Measurements from ENCODE around the gene C10orf95.

C10orf95 gene

DNA sequence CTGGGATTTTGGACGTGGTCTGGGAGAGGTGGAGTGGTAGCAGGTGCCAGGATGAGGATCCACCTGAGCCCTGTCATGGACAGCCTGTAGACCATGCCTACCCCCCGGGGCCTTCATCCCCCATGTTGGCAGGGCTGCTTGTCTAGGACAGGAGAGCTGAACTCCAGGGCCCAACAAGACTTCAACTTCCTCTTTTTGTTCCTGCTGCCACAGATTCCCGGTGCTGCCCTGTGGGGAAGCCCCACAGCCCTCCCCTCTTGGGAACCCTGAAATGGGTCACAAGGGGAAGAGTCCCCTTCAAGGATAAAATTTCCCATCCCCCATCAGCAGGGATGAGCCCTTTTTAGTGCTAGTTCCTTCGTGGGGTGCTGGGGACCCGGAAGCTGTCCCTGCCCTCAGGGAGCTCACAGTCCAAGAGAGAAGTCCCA is 17.7 kb downstream of the C10orf95 start:
- no peak for ATAC-seq

DNA sequence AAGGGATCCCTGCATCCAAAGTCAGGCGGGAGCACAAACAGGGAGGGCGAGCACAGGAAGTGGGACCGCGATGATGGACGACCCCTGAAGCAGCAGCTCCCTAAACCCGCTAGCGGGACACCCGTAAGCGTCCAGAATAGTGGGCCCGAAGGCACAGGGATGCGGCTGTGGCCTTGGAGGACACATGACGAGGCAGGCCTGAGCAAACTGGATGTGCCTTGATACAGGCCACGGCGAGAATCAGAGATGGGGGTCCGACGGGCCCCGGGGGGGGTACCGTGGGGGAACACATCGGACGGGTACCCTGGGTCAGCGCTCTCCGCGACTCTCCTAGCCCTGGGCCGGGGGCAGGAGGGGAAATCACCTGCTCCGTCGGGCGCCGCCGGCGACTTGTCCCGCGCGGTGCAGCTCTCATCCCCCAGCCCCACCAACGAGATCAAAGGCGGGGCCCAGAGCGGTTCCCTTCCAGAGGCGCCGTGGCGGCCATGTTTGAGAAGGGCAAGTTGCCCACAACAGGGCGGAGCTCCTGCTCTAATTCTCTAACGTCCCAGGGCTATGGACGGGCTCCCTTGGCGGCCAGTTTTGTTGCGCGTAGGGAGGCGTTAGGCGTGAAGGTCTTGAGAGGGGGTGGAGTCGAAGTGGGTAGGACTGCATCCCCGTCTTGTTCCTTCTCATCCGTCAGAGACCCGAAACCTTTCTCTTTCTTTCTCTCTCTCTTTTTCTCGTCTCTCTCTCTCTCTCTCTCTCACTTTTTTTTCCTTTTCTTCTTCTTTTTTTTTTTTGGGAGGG is 19.0 kb downstream of the C10orf95 start, which contains the start of gene CUEDC2:
Gene CUEDC2, minus strand, starts transcription at position 413 of the 789 bp plus-strand sequence. CDS start 7,386 bp downstream, outside the sequence.
- peak; percentile 95 to 97 for ATAC-seq

DNA sequence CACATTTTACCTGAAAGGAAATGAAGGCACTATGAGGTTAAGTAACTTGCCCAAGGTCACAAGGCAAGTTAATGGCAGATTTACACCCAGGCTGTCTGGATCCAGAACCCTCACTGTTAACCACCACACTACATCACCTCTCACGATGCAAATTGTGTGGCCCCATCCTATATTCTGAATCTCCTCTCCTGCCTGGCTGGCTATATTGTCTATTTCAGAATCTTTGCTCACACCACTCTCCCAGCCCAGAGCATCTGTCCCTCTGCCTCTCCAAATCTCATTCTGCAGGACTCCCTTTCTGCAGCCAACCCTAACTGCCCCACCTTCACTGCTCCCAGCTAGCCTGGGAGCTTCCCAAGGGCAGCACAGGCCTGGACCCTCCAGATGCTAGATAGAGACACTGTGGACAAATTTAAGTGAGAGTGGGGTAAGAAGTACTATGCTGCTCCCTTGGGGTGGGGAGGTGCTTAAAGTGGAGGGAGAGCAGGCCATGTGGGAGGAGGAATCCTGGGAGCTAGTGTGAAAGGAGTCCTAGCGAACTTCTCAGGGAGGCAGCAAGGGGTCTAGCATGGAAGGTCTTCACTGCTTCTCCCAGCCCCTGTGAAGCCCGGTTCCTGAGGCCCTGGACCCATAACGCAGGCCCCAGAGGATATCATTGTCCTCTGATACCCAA is 19.8 kb downstream of the C10orf95 start:
- no peak for ATAC-seq

DNA sequence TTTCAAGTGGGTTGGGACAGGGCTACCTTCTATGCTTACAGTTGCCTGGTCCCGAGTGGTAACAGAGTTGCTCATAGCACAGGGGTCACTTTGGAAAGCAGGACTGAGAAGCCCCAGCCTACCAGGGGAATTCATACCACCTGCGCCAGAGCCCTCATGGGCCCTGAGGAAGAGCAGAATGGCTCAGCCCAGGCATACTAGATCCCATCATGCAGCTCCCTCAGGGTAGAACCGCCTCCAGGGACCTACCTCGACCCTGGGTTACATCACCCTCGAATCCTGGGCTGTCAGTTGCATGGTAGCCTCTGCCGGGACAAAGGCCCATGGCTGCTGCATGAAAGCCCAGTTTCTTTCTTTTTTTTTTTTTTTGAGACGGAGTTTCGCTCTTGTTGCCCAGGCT is 21.9 kb downstream of the C10orf95 start:
- ATAC-seq: no peak

DNA sequence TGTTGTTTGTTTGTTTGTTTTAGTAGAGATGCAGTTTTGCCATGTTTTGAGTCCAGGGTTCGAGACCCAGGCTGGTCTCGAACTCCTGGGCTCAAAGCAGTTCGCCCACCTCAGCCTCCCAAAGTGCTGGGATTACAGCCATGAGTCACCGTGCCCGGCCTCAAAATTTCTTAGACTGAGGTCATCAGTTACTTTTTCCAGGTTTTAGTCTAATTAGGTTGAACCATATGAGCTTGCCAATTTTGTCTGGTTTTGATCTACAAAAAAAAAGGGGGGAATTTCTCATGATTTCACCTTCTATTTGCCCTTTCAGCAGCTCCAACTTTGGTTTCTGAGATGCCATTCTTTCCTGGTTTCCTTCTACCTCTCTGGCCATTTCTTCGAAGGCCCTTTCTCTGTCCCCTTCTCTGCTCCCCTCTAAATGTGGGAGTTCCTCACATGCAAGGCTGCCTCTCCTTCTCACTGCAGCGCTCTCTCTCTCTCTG is 24.5 kb downstream of the C10orf95 start:
- ATAC-seq: no peak

DNA sequence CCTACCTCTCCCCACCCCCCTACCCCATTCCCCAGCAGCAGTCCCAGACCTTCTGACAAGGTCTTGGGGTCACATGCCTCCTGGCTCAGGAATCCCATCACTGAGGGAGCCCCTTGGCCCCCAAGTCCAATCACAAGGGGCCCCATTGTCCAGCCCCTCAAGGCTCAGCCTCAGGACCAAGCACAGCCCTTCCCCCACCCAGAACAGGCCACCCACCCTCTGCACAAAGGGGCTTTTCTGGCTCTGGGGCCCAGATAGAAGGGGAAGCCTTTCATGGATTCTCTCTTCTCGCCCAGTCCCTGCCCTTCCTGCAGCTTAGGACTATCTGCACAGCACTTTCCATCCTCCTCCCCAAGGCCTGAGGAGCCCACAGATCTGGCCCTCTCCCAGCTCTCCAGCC is 25.9 kb downstream of the C10orf95 start:
- no peak for ATAC-seq

DNA sequence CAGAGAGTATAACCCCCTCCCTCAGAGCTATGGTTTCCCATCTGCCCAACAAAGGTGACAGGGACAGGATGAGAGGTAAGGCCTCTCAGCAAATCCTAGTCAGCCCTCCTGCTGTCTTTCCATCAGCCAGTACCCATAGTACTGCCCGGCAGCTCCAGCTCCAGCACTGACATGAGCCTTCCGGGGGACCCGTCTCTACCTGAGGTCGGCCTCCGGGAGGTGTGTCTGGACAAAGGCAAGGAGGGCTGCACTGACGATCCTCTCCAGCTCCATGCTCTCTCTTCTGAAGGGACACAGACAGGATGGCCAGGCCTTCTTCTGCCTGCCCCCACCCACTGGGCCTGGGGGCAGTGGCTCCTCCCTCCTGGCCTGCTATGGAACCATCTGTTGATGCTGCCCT is 26.4 kb downstream of the C10orf95 start:
- no peak for ATAC-seq

DNA sequence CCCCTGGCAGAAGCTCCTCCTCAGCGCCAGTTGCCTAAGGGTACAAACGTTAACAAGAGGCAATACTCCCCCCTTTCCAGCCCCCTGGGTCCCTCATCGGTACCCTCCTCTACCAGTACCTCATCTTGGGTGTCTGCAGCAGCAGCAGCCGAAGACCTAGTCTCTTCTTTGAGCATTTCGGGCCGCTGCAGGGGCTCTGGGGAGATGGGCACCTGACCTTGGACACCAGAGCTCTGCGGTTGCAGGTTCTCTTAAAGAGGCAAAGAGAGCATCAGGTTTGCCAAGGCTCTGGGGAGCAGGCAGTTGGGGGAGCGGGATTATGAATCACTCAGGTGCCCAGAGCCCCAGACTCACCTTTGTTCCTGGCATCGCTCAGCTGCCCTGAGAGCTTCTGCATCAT is 27.2 kb downstream of the C10orf95 start:
- no peak for ATAC-seq

DNA sequence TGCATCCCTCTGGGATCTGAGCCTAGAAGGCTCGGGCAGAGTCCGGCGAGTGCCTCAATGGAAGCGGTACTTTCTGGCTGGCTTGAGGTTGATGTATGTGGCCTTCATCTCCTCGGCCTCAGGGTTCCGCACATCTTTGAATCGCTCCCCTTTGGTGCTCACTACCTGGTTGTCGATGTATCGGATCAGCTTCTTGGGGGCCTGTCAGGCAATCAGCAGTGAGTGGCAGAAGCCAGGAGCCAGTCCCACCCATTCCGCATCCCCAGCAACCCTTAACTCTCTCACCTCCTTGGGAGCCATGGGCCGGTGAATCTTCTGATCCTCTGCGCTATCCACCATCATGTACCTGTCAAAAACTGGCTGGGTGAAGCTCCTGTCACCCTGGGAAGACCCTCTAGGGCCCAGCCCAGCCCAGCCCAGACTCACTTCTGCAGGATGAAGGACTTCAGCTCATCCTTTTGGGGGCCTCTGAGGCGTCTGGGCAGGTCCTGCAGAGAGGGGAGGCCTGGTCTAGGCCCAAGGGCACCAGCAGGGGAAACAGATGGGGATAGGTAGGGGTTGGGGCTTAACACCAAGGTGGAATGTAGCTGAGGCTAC is 27.9 kb downstream of the C10orf95 start:
- ATAC-seq: no peak

DNA sequence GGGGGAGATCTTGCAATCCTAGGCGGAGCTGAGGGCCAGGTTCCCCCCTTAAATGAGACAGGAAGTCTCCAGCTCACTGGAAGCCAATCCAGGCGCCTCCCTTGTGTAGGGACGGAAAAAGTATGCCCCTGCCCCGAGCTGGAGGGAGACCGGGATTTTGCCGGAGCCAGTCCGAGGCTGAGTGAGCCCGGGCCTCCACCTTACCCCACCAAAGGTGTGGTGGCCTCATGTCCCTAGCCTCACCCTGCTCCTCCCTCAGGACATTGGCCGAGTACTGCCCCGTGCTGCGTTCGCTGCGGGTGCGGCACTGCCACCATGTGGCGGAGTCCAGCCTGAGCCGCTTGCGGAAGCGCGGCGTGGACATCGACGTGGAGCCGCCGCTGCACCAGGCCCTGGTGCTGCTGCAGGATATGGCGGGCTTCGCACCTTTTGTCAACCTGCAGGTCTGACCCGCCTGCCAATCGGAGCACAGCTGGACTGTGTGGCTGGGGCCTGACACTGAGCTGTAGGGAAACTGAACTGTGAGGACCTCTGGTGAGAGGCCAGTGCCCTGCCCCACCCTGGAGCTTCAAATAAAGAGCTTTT is 28.7 kb downstream of the C10orf95 start:
- ATAC-seq: peak; percentile 8

DNA sequence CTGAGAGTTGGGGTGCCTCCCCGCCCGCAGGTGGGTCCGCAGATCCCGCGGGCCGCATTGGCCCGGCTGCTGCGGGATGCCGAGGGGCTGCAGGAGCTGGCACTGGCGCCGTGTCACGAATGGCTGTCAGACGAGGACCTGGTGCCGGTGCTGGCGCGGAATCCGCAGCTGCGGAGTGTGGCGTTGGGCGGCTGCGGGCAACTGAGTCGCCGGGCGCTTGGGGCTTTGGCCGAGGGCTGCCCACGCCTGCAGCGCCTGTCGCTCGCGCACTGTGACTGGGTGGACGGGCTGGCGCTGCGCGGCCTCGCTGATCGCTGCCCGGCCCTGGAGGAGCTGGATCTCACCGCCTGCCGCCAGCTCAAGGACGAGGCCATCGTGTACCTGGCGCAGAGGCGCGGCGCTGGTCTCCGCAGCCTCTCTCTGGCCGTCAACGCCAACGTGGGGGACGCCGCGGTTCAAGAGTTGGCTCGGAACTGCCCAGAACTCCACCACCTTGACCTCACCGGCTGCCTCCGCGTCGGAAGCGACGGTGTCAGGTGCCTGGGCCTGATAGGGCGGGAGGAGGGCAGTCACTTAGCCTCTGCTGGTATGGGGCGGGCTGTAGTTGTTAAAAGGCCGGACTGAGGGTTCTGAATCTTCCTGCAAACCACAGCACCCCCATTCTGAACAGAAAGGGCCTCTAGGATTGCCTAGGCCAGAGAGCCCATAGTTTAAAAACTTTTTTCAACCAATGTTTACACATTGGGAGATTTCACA is 29.4 kb downstream of the C10orf95 start:
- peak; percentile 1 to 5 for ATAC-seq

DNA sequence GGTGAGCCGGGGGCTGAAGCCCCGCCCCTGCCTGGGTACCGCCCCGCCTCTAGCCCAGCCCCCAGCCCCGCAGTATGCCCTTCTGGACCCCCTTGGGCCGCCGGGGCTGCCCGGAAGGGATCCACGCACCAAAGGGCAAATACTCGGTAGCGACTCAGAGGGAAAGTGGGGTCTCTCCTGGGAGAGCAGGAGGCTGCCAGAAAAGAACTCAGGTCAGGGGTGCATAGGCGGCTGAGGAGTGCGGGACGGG is 29.9 kb downstream of the C10orf95 start:
- ATAC-seq: no peak

DNA sequence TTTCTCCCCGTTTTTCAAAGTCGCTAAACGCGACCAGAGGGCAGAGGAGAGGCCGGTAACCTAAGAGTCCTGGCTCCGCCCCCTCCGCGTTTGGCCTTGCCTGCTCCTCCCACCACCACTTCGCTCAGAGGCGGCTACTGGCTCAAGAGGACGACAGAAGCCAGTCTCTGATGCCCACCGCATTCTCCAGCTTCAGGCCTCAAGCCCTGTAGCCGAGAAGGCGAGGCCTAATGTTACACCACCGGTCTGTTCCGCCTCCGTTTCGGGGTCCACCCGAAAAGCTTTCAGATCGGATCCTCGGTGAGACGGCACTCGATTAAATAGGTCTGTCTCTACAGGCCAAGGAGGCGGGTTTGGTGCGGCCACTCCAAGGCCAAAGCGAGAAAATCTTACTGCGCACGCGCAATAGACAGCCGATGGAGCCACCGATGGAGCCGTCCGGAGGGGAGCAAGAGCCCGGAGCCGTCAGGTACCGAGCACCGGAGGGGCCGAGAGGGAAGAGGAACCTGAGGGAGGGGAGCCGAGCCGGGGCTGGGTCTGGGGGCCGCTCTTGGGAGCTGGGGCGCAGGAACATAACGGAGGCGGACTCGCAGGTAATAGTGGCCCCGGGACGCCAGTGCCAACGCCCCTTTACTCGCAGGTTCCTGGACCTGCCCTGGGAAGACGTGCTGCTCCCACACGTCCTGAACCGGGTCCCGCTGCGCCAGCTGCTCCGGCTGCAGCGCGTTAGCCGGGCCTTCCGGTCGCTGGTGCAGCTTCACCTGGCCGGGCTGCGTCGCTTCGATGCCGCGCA is 30.4 kb downstream of the C10orf95 start, which contains the start of gene FBXL15:
Gene FBXL15, plus strand, starts transcription at position 123 of the 793 bp plus-strand sequence. Its CDS starts 294 bp downstream, at position 417.
- peak; percentile 80 to 85 for ATAC-seq

DNA sequence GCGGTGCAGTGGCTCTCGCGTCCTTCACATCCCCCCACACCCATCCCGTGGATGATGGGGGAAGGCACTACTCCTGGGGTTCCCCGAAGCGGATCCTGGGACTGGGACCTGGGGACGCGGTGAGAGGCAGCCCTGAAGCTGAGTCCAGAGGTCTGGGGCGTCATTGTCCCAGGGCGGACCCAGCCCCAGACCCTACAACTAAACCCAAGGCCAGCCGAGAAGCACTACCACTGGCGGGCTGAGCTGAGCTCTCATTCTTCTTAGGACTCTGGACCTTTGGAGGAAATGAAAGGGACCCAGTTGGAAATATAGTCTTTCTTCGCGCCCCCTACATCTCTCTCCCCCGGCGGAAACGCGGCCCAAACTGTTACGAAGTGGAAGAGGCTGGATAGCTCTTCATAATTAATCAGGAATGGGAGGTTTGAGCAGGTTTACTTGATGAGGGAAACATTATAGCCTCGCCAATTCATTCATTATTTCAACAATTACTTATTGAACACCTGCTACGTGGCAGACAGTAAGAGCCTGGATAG is 31.1 kb downstream of the C10orf95 start:
- no peak for ATAC-seq

DNA sequence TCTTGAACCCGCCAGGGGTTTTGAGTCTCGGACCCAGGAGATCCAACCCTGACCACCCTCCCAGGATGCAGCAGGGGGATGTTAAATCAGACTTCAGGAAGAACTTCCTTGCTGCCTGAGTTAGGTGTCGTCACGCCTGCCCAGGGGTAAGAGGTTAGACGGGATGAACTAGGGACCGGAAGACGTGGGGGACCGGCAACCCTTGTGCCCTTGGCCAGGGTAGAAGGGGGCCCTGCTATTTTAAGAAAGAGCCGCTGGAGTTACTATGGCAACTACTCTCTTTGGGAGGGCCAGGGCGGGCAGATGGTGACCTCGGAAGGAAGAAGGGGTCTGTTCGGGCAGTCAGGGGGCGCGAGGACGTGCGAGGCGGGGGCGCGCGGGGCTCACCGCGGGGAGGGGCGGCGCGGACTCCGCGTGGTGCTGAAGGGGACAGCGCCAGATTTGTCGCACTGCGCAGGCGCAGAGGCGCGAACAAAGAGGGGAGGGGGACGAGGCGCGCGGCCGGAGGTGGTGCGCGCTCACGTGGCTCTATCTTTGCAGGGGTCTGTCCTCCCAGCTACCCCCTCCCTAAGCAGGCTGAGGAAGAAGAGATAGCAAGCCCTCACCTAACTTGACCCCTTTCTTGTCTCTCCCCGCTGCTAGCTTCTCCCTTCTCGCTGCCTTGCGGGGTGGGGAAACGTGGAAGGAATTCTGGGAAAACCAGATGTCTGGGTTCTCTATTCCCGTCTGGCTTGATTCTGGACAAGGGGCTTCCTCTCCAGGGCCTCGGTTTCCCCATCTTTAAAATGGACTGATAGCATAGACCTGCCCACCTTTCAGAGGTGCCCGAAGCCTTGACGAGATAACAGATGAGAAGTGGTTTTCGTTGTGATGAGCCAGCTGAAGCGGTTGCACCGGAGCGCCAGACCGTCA is 31.8 kb downstream of the C10orf95 start:
- no peak for ATAC-seq

DNA sequence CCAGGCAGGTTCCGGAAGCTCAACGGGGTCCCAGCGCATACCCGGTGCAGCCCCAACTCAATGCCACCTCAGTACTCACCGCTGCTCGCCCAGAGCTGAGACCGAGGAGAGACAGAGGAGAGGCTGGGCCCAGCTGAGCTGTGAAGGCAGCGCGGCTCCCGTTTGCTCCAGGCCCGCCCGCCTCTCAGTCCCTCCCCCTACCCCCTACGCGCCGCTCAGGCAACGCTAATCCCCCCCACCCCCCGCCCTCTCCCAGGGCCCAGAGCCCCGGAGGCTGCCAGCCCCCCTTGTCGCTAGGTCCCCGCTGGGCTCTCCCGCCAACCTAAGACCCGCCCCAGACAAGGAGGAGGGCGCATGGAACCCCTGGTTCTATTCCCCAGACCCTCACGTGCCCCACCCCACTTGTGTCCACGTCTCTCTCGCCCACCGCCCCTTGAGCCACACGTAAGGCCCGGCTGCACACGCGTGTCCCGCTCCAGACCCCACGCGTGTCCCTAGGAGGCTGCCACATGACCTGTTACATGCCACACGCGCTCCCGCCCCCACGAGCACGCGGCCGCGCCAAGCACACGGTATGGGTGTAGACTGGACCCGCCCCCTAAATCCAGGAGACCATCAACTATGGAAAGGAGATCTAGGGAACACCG is 32.6 kb downstream of the C10orf95 start, which contains the start of gene PSD:
Gene PSD, minus strand, starts transcription at position 164 of the 647 bp plus-strand sequence. CDS start 1,747 bp downstream, outside the sequence.
- ATAC-seq: no peak

DNA sequence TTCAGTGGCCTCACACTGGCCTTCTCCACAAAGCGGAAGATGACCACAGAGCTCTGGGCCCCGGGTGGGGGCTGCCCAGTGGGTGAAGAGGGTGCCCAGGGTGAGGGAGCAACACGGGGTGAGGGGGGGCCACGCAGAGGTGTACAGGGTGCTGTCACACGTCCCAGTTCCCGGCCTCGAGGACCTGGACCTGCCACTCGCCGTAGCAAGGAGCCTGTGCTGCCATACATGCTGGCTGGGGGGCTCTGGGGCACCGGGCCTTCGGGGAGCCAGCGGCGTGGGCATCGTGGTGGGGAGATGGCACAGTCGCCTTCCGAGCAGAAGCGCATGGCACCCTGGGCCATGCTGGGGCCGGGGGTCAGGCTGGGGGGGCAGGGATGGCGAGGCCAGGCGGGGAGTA is 34.6 kb downstream of the C10orf95 start:
- no peak for ATAC-seq

DNA sequence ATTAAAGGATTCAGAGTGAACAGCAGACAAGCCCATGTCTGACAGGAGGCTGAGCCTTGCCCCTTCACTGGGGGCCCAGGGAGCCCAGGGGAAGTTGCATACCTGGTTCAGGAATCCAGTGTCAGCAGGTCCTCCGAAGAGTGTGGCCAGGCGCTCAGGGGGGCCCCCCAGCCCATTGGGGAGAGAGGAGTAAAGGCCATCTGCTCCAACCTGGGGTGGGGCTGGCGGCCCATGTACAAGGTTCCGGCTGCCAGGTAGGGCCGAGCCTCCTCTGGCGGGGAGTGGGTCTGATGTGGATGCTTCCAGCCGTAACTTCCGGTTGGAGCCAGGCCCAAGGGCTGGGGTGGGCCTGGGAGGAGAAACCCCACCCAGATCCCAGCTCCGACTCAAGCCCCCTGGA is 35.1 kb downstream of the C10orf95 start:
- ATAC-seq: no peak

DNA sequence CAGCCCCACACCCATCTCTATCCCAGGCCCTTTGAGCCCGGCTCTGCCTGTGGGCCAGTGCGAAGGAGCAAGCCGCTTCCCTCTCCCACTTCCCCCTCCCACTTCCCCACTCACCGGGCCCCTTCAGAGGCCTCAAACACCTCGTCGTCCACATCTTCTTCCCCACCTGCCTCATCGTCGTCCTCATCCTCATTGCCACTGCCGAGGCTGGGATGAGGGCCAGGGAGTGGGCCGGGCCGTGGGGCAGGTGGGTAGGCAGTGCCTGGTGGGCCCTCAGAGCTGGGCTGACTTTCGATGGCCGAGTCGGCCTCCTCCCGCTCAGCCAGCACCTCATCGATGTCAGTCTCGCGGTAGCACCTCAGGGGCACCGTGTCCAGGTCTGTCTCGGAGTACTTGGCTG is 36.6 kb downstream of the C10orf95 start:
- ATAC-seq: no peak
